Right atrium auricular region (tissue), 2 donors: ENCODE results near the gene PPP1R17. TPM values are rescaled to one million over a fixed set of nuclear protein-coding genes. Genes with fewer than 3 reads are reported as not detected.

Experiments used
- DNase-seq: peaks from one replicate; pipeline ENCODE4 v3.0.0-alpha.2; 2019; ENCODE audit warnings: low spot score
- H3K27ac ChIP-seq, 2 donors: fragments of 200-600 bp; sonication (generic); 1 replicate in 1 of 2; 2 replicates in 1 of 2; pipeline ENCODE4 v1.5.1; 2016 to 2019
- H3K27me3 ChIP-seq, 2 donors: fragments of 200-600 bp; sonication (generic); one replicate each; pipeline versions ENCODE4 v1.5.1 to v1.6.0; 2017 to 2019
- H3K36me3 ChIP-seq: fragments of 200-600 bp; sonication (generic); one replicate; pipeline ENCODE4 v1.5.1; 2016
- H3K4me1 ChIP-seq, 2 donors: fragments of 200-600 bp; sonication (generic); one replicate each; pipeline versions ENCODE4 v1.5.1 to v1.6.0; 2017 to 2019
- H3K4me3 ChIP-seq, 2 donors: fragments of 200-600 bp; sonication (generic); 1 replicate in 1 of 2; 2 replicates in 1 of 2; pipeline ENCODE4 v1.5.1; 2017 to 2019; ENCODE audit warnings: mild to moderate bottlenecking in 1 of 2, moderate library complexity in 1 of 2
- H3K9me3 ChIP-seq, 2 donors: fragments of 200-600 bp; sonication (generic); one replicate each; pipeline ENCODE4 v1.5.1; 2019
- CTCF ChIP-seq, 2 donors: fragments of 200-600 bp; sonication (generic); IDR thresholded peaks; one replicate each; pipeline ENCODE4 v1.5.1; 2019; ENCODE audit warnings: antibody characterized with exemption in 2 of 2
- total RNA-seq, 2 donors: library from RNA; depleted of rRNA; stranded (reverse); fragments of >200 nt; gene quantifications; one replicate each; pipeline ENCODE4 v1.1.0, GENCODE V29; 2016

The PPP1R17 gene
- total RNA-seq, 2 donors from 2014 or later, result not detected

GRCh38 chr7:31729195-31729804 is 42.3 kb downstream of the PPP1R17 start:
- no peak for TF ChIP-seq CTCF (IDR thresholded peaks at IDR 0.05)
- H3K27me3 ChIP-seq, result no peaks in the 10 kb centered on the region
- no peak for DNase-seq

GRCh38 chr7:31734456-31734855 is 47.4 kb downstream of the PPP1R17 start:
- no peak for TF ChIP-seq CTCF (IDR thresholded peaks at IDR 0.05)
- Histone ChIP-seq H3K36me3 (no peaks in the 10 kb centered on the region), H3K27me3 (no peaks in the 10 kb centered on the region), H3K4me1 (no peaks in the 10 kb centered on the region), H3K4me3 (no peak overlapping the region), H3K27ac (no peak overlapping the region), H3K9me3 (no peaks in the 10 kb centered on the region)
- no peak for DNase-seq

More at GRCh38 chr7:31729195-31729804, 42.3 kb downstream of the PPP1R17 start:
- Histone ChIP-seq H3K9me3 (no peaks in the 10 kb centered on the region), H3K36me3 (no peaks in the 10 kb centered on the region), H3K27ac (no peak overlapping the region), H3K4me1 (no peaks in the 10 kb centered on the region), H3K4me3 (no peak overlapping the region)

GRCh38 chr7:31735991-31736982 is 49.3 kb downstream of the PPP1R17 start:
- Histone ChIP-seq H3K9me3 (no peaks in the 10 kb centered on the region), H3K4me1 (no peaks in the 10 kb centered on the region), H3K36me3 (no peaks in the 10 kb centered on the region), H3K4me3 (no peak overlapping the region), H3K27ac (no peak overlapping the region), H3K27me3 (no peaks in the 10 kb centered on the region)
- DNase-seq, result peak; percentile 76
- TF ChIP-seq CTCF (IDR thresholded peaks at IDR 0.05), result peak; percentile 90 to 94

- Histone ChIP-seq H3K4me1 (no peaks in the 10 kb centered on the region), H3K27ac (no peak overlapping the region), H3K36me3 (no peaks in the 10 kb centered on the region), H3K4me3 (no peak overlapping the region), H3K27me3 (no peaks in the 10 kb centered on the region), H3K9me3 (no peaks in the 10 kb centered on the region)
- no peak for DNase-seq
- TF ChIP-seq CTCF (IDR thresholded peaks at IDR 0.05), result no peak
Measured at GRCh38 chr7:31741852-31742251, 54.8 kb downstream of the PPP1R17 start.

GRCh38 chr7:31744294-31744874 is 57.4 kb downstream of the PPP1R17 start:
- Histone ChIP-seq H3K27ac (no peak overlapping the region), H3K27me3 (no peaks in the 10 kb centered on the region), H3K36me3 (no peaks in the 10 kb centered on the region), H3K9me3 (no peaks in the 10 kb centered on the region), H3K4me1 (no peaks in the 10 kb centered on the region), H3K4me3 (no peak overlapping the region)
- TF ChIP-seq CTCF (IDR thresholded peaks at IDR 0.05), result peak; percentile 81 to 88
- peak; percentile 73 for DNase-seq
